GM18858 (cell line): ENCODE results near the gene LGALS3BP.

Experiments used
- ATAC-seq: cut with Tn5 transposase; IDR thresholded peaks from one replicate; pipeline ENCODE4 v1.9.1; 2021; ENCODE audit not compliant: unreplicated experiment

LGALS3BP gene

GRCh38 chr17:78940708-78941107 is 39.0 kb downstream of the LGALS3BP start:
- ATAC-seq, result no peak

- ATAC-seq, result no peak
Measured at GRCh38 chr17:78940258-78940657, 39.5 kb downstream of the LGALS3BP start.

- no peak for ATAC-seq
Measured at GRCh38 chr17:78939615-78940014, 40.1 kb downstream of the LGALS3BP start.

- ATAC-seq, result no peak
Measured at GRCh38 chr17:78937561-78937960, 42.2 kb downstream of the LGALS3BP start.

GRCh38 chr17:78935419-78936323 is 44.1 kb downstream of the LGALS3BP start:
- ATAC-seq, result no peak

GRCh38 chr17:78934681-78935418 is 44.9 kb downstream of the LGALS3BP start:
- ATAC-seq, result no peak

GRCh38 chr17:78933959-78934568 is 45.7 kb downstream of the LGALS3BP start:
- ATAC-seq, result no peak

- no peak for ATAC-seq
Measured at GRCh38 chr17:78933025-78933958, 46.4 kb downstream of the LGALS3BP start.

- ATAC-seq, result no peak
Measured at GRCh38 chr17:78929908-78930775, 49.6 kb downstream of the LGALS3BP start.

- no peak for ATAC-seq
Measured at GRCh38 chr17:78925662-78926555, 53.8 kb downstream of the LGALS3BP start.

- ATAC-seq, result no peak
Measured at GRCh38 chr17:78925234-78925633, 54.5 kb downstream of the LGALS3BP start, which contains the start of gene TIMP2. Gene TIMP2 (minus strand): TSS chr17:78925387. CDS start chr17:78925088, 299 bp downstream.

- ATAC-seq, result no peak
Measured at GRCh38 chr17:78924481-78925151, 55.1 kb downstream of the LGALS3BP start.

GRCh38 chr17:78923660-78924453 is 55.9 kb downstream of the LGALS3BP start:
- no peak for ATAC-seq

GRCh38 chr17:78922816-78923498 is 56.8 kb downstream of the LGALS3BP start:
- ATAC-seq, result no peak

- ATAC-seq, result no peak
Measured at GRCh38 chr17:78921437-78921971, 58.2 kb downstream of the LGALS3BP start.
